Neural progenitor cell (in vitro differentiated cells): ENCODE results near the gene PGC.

Experiments used
- CTCF ChIP-seq: fragments of 200-600 bp; sonication (generic); IDR thresholded peaks from 2 replicates; pipeline ENCODE4 v1.5.1; 2017; ENCODE audit warnings: antibody characterized with exemption, mild to moderate bottlenecking
- EZH2 ChIP-seq: fragments of 200-600 bp; sonication (generic); IDR thresholded peaks from 2 replicates; pipeline ENCODE4 v1.6.1; 2017; ENCODE audit warnings: antibody characterized with exemption, mild to moderate bottlenecking, moderate library complexity

- TF ChIP-seq EZH2, result no peak
- no peak for TF ChIP-seq CTCF
These were observed 13.9 kb downstream of the PGC start for GRCh38 chr6:41733360-41733706.
